ENCODE data around the gene PLEKHA7.
A peak's percentile ranks its signal among the peaks of the same experiment; 100 is the strongest.

PLEKHA7 gene

DNA sequence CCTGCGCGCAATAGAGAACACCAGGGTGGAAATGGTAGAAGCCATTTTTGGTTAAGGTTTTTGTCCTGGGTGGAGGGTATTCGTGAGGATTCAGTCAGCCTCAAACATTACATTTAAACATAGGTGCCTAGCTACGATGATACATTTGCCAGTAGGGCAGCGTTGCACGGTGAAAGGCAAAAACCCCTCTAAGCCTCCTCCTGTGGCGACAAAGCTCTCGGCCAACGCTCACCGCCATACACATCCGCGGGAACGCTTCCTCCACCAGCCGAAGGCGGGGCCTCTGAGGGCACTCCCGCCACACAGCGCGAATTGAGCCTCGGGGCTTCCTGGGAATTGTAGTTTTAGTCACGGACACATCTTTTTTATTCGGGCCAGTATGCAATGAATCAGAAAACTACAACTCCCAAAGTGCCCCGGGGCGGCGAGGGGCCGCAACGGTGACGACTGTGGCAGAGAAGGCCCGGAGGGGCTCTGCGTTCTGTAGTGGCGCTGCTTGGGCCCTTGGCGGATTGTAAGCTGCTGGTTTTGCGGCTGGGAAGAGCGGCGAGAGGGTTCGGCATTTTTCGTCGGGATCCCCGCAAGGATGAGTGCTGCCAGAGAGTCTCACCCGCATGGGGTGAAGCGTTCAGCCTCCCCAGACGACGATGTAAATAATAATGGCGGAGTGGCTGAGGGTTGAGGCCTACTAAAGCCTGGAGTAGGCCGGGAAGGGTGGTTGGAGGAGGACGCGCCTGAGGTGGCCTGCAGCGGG lies 275.8 kb downstream of the PLEKHA7 start, which contains the start of gene C11orf58:
TSS of gene C11orf58 (plus strand) at position 455 of the 754 bp plus-strand sequence. CDS start at position 587, 132 bp downstream.
- TF ChIP-seq, protein P1, sequence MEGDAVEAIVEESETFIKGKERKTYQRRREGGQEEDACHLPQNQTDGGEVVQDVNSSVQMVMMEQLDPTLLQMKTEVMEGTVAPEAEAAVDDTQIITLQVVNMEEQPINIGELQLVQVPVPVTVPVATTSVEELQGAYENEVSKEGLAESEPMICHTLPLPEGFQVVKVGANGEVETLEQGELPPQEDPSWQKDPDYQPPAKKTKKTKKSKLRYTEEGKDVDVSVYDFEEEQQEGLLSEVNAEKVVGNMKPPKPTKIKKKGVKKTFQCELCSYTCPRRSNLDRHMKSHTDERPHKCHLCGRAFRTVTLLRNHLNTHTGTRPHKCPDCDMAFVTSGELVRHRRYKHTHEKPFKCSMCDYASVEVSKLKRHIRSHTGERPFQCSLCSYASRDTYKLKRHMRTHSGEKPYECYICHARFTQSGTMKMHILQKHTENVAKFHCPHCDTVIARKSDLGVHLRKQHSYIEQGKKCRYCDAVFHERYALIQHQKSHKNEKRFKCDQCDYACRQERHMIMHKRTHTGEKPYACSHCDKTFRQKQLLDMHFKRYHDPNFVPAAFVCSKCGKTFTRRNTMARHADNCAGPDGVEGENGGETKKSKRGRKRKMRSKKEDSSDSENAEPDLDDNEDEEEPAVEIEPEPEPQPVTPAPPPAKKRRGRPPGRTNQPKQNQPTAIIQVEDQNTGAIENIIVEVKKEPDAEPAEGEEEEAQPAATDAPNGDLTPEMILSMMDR (IDR thresholded peaks at IDR 0.05; ENCODE audit: low read depth, low read length) = no peak
- DNase-seq (ENCODE audit: extremely low read depth, low read depth) = peak; percentile 92

DNA sequence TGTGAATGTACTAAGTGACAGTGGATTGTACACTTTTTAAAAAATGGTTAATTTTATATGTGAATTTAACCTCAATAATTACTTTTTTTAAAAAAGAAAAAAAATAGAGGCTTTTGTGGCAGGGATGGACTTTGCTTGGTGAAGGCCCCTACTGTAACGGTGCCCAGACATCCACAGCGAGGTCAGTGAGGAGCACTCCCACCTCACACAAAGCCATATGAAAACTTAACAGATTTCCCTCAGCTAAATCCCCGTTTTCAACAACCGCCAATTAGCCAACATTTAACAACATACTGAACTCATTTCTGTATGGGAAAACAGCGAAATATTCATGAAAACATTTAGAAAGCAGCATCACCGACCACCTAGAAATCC lies 276.4 kb downstream of the PLEKHA7 start:
- no peak for DNase-seq (ENCODE audit: extremely low read depth, low read depth)
- TF ChIP-seq, protein P1 (IDR thresholded peaks at IDR 0.05; ENCODE audit: low read depth, low read length) = no peak
